Measurements from ENCODE around the gene EYS. TPM values are rescaled to one million over a fixed set of nuclear protein-coding genes. Genes with fewer than 3 reads are reported as not detected.

EYS gene
- total and polyA plus RNA-seq, 4 donors = 0.08 to 0.63 (median 0.36) TPM

- no peak for TF ChIP-seq YY1 (IDR thresholded peaks at IDR 0.05)
- no peak for TF ChIP-seq ZBTB33 (IDR thresholded peaks at IDR 0.05)
- TF ChIP-seq NR2F2 (IDR thresholded peaks at IDR 0.05) = no peak
Observed at GRCh38 chr6:64050590-64050989, 1656.4 kb downstream of the EYS start (continued).

DNA sequence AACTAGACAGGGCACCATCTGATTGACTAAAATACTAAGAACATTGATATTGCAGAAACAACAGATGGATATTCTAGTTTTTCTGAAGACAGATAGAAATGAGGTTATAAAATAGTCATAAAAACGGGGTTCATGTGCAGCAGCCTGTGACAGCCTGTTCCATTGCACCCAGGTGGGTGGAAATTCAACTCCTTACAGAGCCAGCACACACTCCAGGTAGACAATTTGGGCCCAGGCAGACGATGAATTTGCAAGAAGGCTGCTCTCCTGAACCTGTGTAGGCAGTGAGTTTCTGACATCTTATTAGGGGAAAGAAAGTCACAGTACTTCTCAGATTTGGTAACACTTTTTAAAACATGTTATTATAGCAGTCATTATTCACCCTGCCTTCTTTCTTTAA lies 1657.3 kb downstream of the EYS start:
- Histone ChIP-seq H3K4me1 (ENCODE audit: control insufficient read depth in 4 of 4, insufficient read depth in 4 of 4, low read length in 3 of 4) (no peaks in the 10 kb centered on the region), H3K27ac (ENCODE audit: low read depth in 1 of 2, low read length in 2 of 2) (no peak overlapping the region), H3K27me3 (ENCODE audit: control insufficient read depth in 4 of 4, insufficient read depth in 4 of 4, low read length in 3 of 4) (no peaks in the 10 kb centered on the region), H3K4me3 (ENCODE audit: low read depth in 1 of 3, low read length in 3 of 3) (no peak overlapping the region), H3K9me3 (ENCODE audit: control insufficient read depth in 4 of 4, low read length in 3 of 4) (no peaks in the 10 kb centered on the region), H3K36me3 (ENCODE audit: control insufficient read depth in 4 of 4, insufficient read depth in 3 of 4, low read depth in 1 of 4, low read length in 3 of 4) (no peaks in the 10 kb centered on the region), H3K9ac (ENCODE audit: low read depth in 1 of 2, low read length in 2 of 2) (no peak overlapping the region)
- TF ChIP-seq GABPA (IDR thresholded peaks at IDR 0.05 in 1 of 2, conservative IDR thresholded peaks at IDR 0.05 in 1 of 2) = no peak
- TF ChIP-seq, protein P1, sequence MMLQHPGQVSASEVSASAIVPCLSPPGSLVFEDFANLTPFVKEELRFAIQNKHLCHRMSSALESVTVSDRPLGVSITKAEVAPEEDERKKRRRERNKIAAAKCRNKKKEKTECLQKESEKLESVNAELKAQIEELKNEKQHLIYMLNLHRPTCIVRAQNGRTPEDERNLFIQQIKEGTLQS (IDR thresholded peaks at IDR 0.05) = no peak
- TF ChIP-seq RXRA (IDR thresholded peaks at IDR 0.05) = no peak
- TF ChIP-seq FOXA1 (IDR thresholded peaks at IDR 0.05) = no peak
- TF ChIP-seq, protein P2, sequence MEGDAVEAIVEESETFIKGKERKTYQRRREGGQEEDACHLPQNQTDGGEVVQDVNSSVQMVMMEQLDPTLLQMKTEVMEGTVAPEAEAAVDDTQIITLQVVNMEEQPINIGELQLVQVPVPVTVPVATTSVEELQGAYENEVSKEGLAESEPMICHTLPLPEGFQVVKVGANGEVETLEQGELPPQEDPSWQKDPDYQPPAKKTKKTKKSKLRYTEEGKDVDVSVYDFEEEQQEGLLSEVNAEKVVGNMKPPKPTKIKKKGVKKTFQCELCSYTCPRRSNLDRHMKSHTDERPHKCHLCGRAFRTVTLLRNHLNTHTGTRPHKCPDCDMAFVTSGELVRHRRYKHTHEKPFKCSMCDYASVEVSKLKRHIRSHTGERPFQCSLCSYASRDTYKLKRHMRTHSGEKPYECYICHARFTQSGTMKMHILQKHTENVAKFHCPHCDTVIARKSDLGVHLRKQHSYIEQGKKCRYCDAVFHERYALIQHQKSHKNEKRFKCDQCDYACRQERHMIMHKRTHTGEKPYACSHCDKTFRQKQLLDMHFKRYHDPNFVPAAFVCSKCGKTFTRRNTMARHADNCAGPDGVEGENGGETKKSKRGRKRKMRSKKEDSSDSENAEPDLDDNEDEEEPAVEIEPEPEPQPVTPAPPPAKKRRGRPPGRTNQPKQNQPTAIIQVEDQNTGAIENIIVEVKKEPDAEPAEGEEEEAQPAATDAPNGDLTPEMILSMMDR (IDR thresholded peaks at IDR 0.05; ENCODE audit: low read depth, low read length, missing input control) = no peak
- no peak for TF ChIP-seq SP1 (IDR thresholded peaks at IDR 0.05)
- TF ChIP-seq YY1 (IDR thresholded peaks at IDR 0.05) = no peak
- TF ChIP-seq REST (IDR thresholded peaks at IDR 0.05) = no peak
- TF ChIP-seq EGR1 (IDR thresholded peaks at IDR 0.05; ENCODE audit: low read depth in 2 of 2) = no peak
- TF ChIP-seq NR2F2 (IDR thresholded peaks at IDR 0.05) = no peak
- TF ChIP-seq FOXA2 (IDR thresholded peaks at IDR 0.05) = no peak
- TF ChIP-seq HNF4A (conservative IDR thresholded peaks at IDR 0.05) = no peak
- no peak for TF ChIP-seq RAD21 (IDR thresholded peaks at IDR 0.05)
- TF ChIP-seq HNF4G (IDR thresholded peaks at IDR 0.05) = no peak
- 53% methylated on average over 2 of the region's 2 CpGs for WGBS
- no peak for DNase-seq (ENCODE audit: low spot score)
